Endodermal cell (in vitro differentiated cells): ENCODE data around the gene CEP135. TPM values are rescaled to one million over a fixed set of nuclear protein-coding genes. Genes with fewer than 3 reads are reported as not detected.
"Not testable (repeated sequence)": the region's sequence is repeated elsewhere in the genome, so short reads cannot be mapped to it uniquely, and the experiment has no call there.

ENCODE experiments used
- DNase-seq: peaks from one replicate; pipeline ENCODE4 v3.0.0-alpha.2; 2017
- H3K27ac ChIP-seq: 2 replicates; pipeline ENCODE4 v1.5.1; 2013; ENCODE audit warnings: mild to moderate bottlenecking, low read depth, low read length, moderate library complexity
- H3K27me3 ChIP-seq: 2 replicates; pipeline ENCODE4 v1.6.1; 2013; ENCODE audit warnings: mild to moderate bottlenecking, low read length, moderate library complexity; ENCODE audit not compliant: insufficient read depth, control insufficient read depth, poor library complexity, severe bottlenecking
- H3K36me3 ChIP-seq: 2 replicates; pipeline ENCODE4 v1.7.0; 2013; ENCODE audit warnings: mild to moderate bottlenecking, low read length, moderate library complexity; ENCODE audit not compliant: control insufficient read depth, insufficient read depth
- H3K4me1 ChIP-seq: one replicate; pipeline ENCODE4 v1.7.0; 2013; ENCODE audit warnings: low read length; ENCODE audit not compliant: control insufficient read depth, insufficient read depth
- H3K4me3 ChIP-seq: 2 replicates; pipeline ENCODE4 v1.5.1; 2013; ENCODE audit warnings: mild to moderate bottlenecking, low read length, moderate library complexity
- H3K9ac ChIP-seq: 2 replicates; pipeline ENCODE4 v1.6.1; 2013; ENCODE audit warnings: mild to moderate bottlenecking, low read length, moderate library complexity; ENCODE audit not compliant: poor library complexity, severe bottlenecking; ENCODE audit errors: extremely low read depth
- H3K9me3 ChIP-seq: 2 replicates; pipeline ENCODE4 v1.6.1; 2013; ENCODE audit warnings: mild to moderate bottlenecking, low read length, moderate library complexity; ENCODE audit not compliant: control insufficient read depth
- H3K27ac Mint-ChIP-seq: 2 replicates; pipeline ENCODE4 v1.8.0; 2020; ENCODE audit warnings: mixed read lengths
- H3K27me3 Mint-ChIP-seq: 2 replicates; pipeline ENCODE4 v1.8.0; 2021; ENCODE audit warnings: mild to moderate bottlenecking, mixed read lengths; ENCODE audit not compliant: insufficient read depth
- H3K36me3 Mint-ChIP-seq: 2 replicates; pipeline ENCODE4 v1.8.0; 2020; ENCODE audit warnings: low read depth, mixed read lengths
- H3K4me1 Mint-ChIP-seq: 2 replicates; pipeline ENCODE4 v1.8.0; 2020; ENCODE audit warnings: mixed read lengths
- H3K4me3 Mint-ChIP-seq: 2 replicates; pipeline ENCODE4 v1.8.0; 2020; ENCODE audit warnings: mild to moderate bottlenecking, moderate library complexity, mixed read lengths
- H3K9me3 Mint-ChIP-seq: 2 replicates; pipeline ENCODE4 v1.8.0; 2020; ENCODE audit warnings: mild to moderate bottlenecking, mixed read lengths
- WGBS, 2 experiments: methylation state at CpG; one replicate each; pipeline versions ENCODE4 v1.1.5 to v1.1.7; 2013; ENCODE audit warnings: missing lambda C conversion rate in 2 of 2, mixed read lengths in 1 of 2; ENCODE audit not compliant: insufficient coverage in 1 of 2, insufficient read length in 1 of 2; 5-methylcytosine and 5-hydroxymethylcytosine counted together
- total RNA-seq, 2 donors: library from RNA; stranded (reverse); fragmentation: NEBNext Ultra II Directional in 1 of 2; extraction: Animal tissue kit (Norgen Biotek cat#: 25700) in 1 of 2; gene quantifications; 2 replicates in 1 of 2; 3 replicates in 1 of 2; pipeline ENCODE4 v1.2.1, GENCODE V29; 2021
- TF ChIP-seq, protein P1 (sequence below): fragments of 200-600 bp; sonication (generic); conservative IDR thresholded peaks from 2 replicates; pipeline ENCODE4 v1.5.0; 2021; ENCODE audit warnings: antibody characterized with exemption, mild to moderate bottlenecking

Gene CEP135
- total RNA-seq, 2 donors from 2014 or later, result 28.0 to 37.4 TPM

DNA sequence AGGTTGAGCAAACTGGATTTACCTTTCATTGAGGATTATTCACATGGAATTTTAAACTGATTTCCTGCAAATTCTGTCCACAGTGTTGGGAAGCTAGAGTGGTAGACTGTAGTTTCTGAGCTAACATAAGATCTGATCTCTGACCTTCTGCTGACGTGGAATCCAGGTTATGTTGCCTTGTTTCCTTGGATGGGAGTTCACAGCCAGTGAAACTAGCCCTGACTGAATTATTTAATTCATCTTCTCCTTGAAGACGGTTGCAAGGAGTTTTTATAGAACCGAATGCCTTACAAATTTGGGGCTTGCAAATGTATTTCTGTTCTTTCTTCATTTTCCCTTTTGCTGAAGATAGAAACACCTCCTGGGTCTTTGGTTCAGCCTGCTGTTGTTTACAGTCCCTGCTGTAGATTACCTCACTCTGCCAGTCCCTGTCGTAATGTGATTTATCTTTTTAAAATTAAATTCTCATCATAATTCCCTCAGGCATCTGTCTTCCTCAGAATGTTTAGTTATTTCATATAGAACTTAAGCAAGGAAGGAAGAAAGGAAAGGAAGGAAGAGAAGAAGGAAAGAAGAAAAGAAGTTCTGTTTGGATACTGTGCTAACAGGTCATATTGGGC, 113.9 kb downstream of the CEP135 start:
- peaks cover 11% of the 10 kb centered on the region for H3K36me3 ChIP-seq
- H3K9ac ChIP-seq, result no peak overlapping the region
- no peak overlapping the region for H3K4me3 ChIP-seq
- H3K4me1 ChIP-seq, result no peaks in the 10 kb centered on the region
- Mint-ChIP-seq H3K9me3 (peaks cover 4% of the 10 kb centered on the region), H3K27ac (no peak overlapping the region), H3K4me3 (no peak overlapping the region), H3K4me1 (peaks cover 29% of the 10 kb centered on the region), H3K36me3 (peaks cover 30% of the 10 kb centered on the region), H3K27me3 (no peaks in the 10 kb centered on the region)
- TF ChIP-seq, protein P1, sequence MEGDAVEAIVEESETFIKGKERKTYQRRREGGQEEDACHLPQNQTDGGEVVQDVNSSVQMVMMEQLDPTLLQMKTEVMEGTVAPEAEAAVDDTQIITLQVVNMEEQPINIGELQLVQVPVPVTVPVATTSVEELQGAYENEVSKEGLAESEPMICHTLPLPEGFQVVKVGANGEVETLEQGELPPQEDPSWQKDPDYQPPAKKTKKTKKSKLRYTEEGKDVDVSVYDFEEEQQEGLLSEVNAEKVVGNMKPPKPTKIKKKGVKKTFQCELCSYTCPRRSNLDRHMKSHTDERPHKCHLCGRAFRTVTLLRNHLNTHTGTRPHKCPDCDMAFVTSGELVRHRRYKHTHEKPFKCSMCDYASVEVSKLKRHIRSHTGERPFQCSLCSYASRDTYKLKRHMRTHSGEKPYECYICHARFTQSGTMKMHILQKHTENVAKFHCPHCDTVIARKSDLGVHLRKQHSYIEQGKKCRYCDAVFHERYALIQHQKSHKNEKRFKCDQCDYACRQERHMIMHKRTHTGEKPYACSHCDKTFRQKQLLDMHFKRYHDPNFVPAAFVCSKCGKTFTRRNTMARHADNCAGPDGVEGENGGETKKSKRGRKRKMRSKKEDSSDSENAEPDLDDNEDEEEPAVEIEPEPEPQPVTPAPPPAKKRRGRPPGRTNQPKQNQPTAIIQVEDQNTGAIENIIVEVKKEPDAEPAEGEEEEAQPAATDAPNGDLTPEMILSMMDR, result no peak
- H3K9me3 ChIP-seq, result peaks cover 3% of the 10 kb centered on the region
- no peaks in the 10 kb centered on the region for H3K27me3 ChIP-seq
- H3K27ac ChIP-seq, result no peak overlapping the region
- 85 to 92% methylated on average over 3 to 4 of the region's 4 CpGs for WGBS, 2 experiments
- DNase-seq, result no peak

DNA sequence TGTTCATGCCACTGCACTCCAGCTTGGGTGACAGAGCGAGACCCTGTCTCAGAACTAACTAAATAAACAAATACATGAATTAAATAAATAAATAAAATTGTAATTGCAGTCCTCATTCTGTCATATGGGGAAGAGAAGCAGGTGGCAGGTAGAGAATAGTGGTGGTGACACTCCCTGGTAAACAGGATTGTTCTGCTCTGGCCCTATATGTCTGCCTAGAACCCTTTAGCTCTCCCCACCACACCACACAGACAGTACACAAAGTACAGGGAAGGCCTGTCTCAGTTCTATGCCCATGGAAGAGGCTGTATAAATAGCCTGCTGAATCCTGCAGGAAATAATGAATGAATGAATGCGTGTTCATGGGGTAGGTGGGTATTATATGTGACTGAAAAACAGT, 117.7 kb downstream of the CEP135 start:
- no peaks in the 10 kb centered on the region for H3K27me3 ChIP-seq
- no peak overlapping the region for H3K4me3 Mint-ChIP-seq
- H3K27ac Mint-ChIP-seq, result no peak overlapping the region
- H3K36me3 ChIP-seq, result no peaks in the 10 kb centered on the region
- TF ChIP-seq, protein P1, result no peak
- H3K9me3 Mint-ChIP-seq, result peaks cover 4% of the 10 kb centered on the region
- no peak overlapping the region for H3K4me3 ChIP-seq
- no peaks in the 10 kb centered on the region for H3K4me1 ChIP-seq
- no peak overlapping the region for H3K27ac ChIP-seq
- H3K4me1 Mint-ChIP-seq, result peaks cover 19% of the 10 kb centered on the region
- DNase-seq, result no peak
- H3K9me3 ChIP-seq, result peaks cover 6% of the 10 kb centered on the region
- H3K9ac ChIP-seq, result no peak overlapping the region
- H3K36me3 Mint-ChIP-seq, result peaks cover 21% of the 10 kb centered on the region
- H3K27me3 Mint-ChIP-seq, result no peaks in the 10 kb centered on the region
- 93 to 100% methylated on average over 1 of the region's 2 CpGs for WGBS, 2 experiments

GRCh38 chr4:56067826-56068225, 119.1 kb downstream of the CEP135 start:
- Histone ChIP-seq H3K9me3 (peaks cover 6% of the 10 kb centered on the region), H3K36me3 (no peaks in the 10 kb centered on the region), H3K4me3 (no peak overlapping the region), H3K4me1 (no peaks in the 10 kb centered on the region), H3K9ac (no peak overlapping the region), H3K27me3 (no peaks in the 10 kb centered on the region), H3K27ac (no peak overlapping the region)
- Mint-ChIP-seq H3K27me3 (no peaks in the 10 kb centered on the region), H3K27ac (no peak overlapping the region), H3K4me3 (no peak overlapping the region), H3K4me1 (peaks cover 13% of the 10 kb centered on the region), H3K9me3 (peaks cover 9% of the 10 kb centered on the region), H3K36me3 (peaks cover 24% of the 10 kb centered on the region)
- no peak for DNase-seq
- TF ChIP-seq, protein P1, result no peak
- 94 to 100% methylated on average over 1 to 6 of the region's 6 CpGs for WGBS, 2 experiments

DNA sequence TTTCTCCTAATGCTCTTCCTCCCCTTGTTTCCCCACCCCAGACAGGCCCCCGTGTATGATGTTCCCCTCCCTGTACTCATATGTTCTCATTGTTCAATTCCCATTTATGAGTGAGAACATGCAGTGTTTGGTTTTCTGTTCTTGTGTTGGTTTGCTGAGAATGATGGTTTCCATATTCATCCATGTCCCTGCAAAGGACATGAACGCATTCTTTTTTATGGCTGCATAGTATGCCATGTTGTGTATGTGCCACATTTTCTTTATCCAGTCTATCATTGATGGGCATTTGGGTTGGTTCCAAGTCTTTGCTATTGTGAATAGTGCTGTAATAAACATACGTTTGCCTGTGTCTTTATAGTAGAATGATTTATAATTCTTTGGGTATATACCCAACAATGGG, 124.0 kb downstream of the CEP135 start:
- not testable (repeated sequence) for H3K27ac Mint-ChIP-seq, H3K27me3 Mint-ChIP-seq, H3K4me3 Mint-ChIP-seq, H3K9ac ChIP-seq, DNase-seq, H3K4me1 ChIP-seq, H3K36me3 ChIP-seq, H3K4me3 ChIP-seq, H3K27me3 ChIP-seq, H3K27ac ChIP-seq, H3K9me3 Mint-ChIP-seq
- Mint-ChIP-seq H3K36me3 (peaks cover 24% of the 10 kb centered on the region), H3K4me1 (peaks cover 16% of the 10 kb centered on the region)
- peaks cover 20% of the 10 kb centered on the region for H3K9me3 ChIP-seq
- 97% methylated on average over 3 of the region's 3 CpGs; no CpG with 5 or more reads in 1 of the 2 experiments for WGBS, 2 experiments
